Smooth muscle cell (in vitro differentiated cells): Measurements from ENCODE around the gene FCRL6. TPM values are rescaled to one million over a fixed set of nuclear protein-coding genes. Genes with fewer than 3 reads are reported as not detected.
A peak's percentile ranks its signal among the peaks of the same experiment; 100 is the strongest.

ENCODE experiments used
- DNase-seq: peaks from one replicate; lab custom pipeline; 2025; ENCODE audit not compliant: unreplicated experiment; lab: John Stamatoyannopoulos, UW
- H2AFZ ChIP-seq: fragments of 200-600 bp; sonication (generic); 2 replicates; pipeline ENCODE4 v1.6.0; 2016; ENCODE audit warnings: antibody characterized with exemption, low read depth, mild to moderate bottlenecking
- H3F3A ChIP-seq: fragments of 200-600 bp; sonication (generic); 2 replicates; pipeline ENCODE4 v1.6.0; 2017; ENCODE audit warnings: antibody characterized with exemption, low read depth
- H3K27ac ChIP-seq: fragments of 200-600 bp; sonication (generic); 2 replicates; pipeline ENCODE4 v1.5.1; 2016; ENCODE audit warnings: low read depth, mild to moderate bottlenecking
- H3K27me3 ChIP-seq: fragments of 200-600 bp; sonication (generic); 2 replicates; pipeline ENCODE4 v1.6.1; 2016; ENCODE audit warnings: low read depth, mild to moderate bottlenecking
- H3K36me3 ChIP-seq: fragments of 200-600 bp; sonication (generic); 2 replicates; pipeline ENCODE4 v1.5.1; 2016; ENCODE audit warnings: low read depth
- H3K4me1 ChIP-seq: fragments of 200-600 bp; sonication (generic); 2 replicates; pipeline ENCODE4 v1.5.1; 2016; ENCODE audit warnings: low read depth
- H3K4me2 ChIP-seq: fragments of 200-600 bp; sonication (generic); 2 replicates; pipeline ENCODE4 v1.6.0; 2016; ENCODE audit warnings: mild to moderate bottlenecking
- H3K4me3 ChIP-seq: fragments of 200-600 bp; sonication (generic); 2 replicates; pipeline ENCODE4 v1.5.1; 2016; ENCODE audit warnings: mild to moderate bottlenecking
- H3K79me2 ChIP-seq: fragments of 200-600 bp; sonication (generic); 2 replicates; pipeline ENCODE4 v1.6.0; 2016; ENCODE audit warnings: low read depth, mild to moderate bottlenecking
- H3K9ac ChIP-seq: fragments of 200-600 bp; sonication (generic); 2 replicates; pipeline ENCODE4 v1.6.0; 2016; ENCODE audit warnings: low read depth
- H3K9me3 ChIP-seq: fragments of 200-600 bp; sonication (generic); replicated peaks from 2 replicates; pipeline ENCODE4 v1.5.1; 2016; ENCODE audit warnings: low read depth
- H4K20me1 ChIP-seq: fragments of 200-600 bp; sonication (generic); 2 replicates; pipeline ENCODE4 v1.6.0; 2016; ENCODE audit warnings: low read depth
- CTCF ChIP-seq: fragments of 200-600 bp; sonication (generic); IDR thresholded peaks from 2 replicates; pipeline ENCODE4 v1.5.1; 2017; ENCODE audit warnings: borderline replicate concordance, mild to moderate bottlenecking, antibody characterized with exemption; ENCODE audit not compliant: insufficient read depth, poor library complexity, severe bottlenecking
- WGBS: methylation state at CpG from one replicate; pipeline ENCODE4 v1.1.7; 2016; ENCODE audit warnings: low lambda C conversion rate; 5-methylcytosine and 5-hydroxymethylcytosine counted together
- polyA plus RNA-seq: library from polyadenylated mRNA; unstranded; fragments of >200 nt; fragmentation: Nextera tagmentation; extraction: Ambion mirVana; gene quantifications from 2 replicates; pipeline ENCODE4 v1.2.1, GENCODE V29; 2016
- total RNA-seq: library from RNA; depleted of rRNA; stranded (reverse); fragments of >200 nt; gene quantifications from 2 replicates; pipeline ENCODE4 v1.2.3, GENCODE V29; 2014

FCRL6 gene
- total and polyA plus RNA-seq, 2 experiments from 2014 or later: not detected

- peak; percentile 89 for TF ChIP-seq CTCF
- no peaks in the 10 kb centered on the region for H3K79me2 ChIP-seq
- H3K36me3 ChIP-seq: no peaks in the 10 kb centered on the region
- H3K4me1 ChIP-seq: no peaks in the 10 kb centered on the region
- no peaks in the 10 kb centered on the region for H3K27me3 ChIP-seq
- peak within 1 kb of the TSS; percentile 62 for H3K4me3 ChIP-seq
- peak; percentile 81 for DNase-seq
- no peak within 1 kb of the TSS for H3K9ac ChIP-seq
- no peaks in the 10 kb centered on the region for H3F3A ChIP-seq
- H4K20me1 ChIP-seq: no peaks in the 10 kb centered on the region
- no peak within 1 kb of the TSS for H3K27ac ChIP-seq
- 10% methylated on average over 80 of the region's 88 CpGs for WGBS
- H3K9me3 ChIP-seq: no peaks in the 10 kb centered on the region
- H2AFZ ChIP-seq: peak within 1 kb of the TSS; percentile 80
- peak within 1 kb of the TSS; percentile 90 for H3K4me2 ChIP-seq
Measured at GRCh38 chr1:159780583-159781582, 21.3 kb upstream of the FCRL6 start, which contains the start of gene DUSP23. TSS of gene DUSP23 (plus strand) at chr1:159780962. CDS start at chr1:159781101, 139 bp downstream.

GRCh38 chr1:159781992-159782391 is 20.2 kb upstream of the FCRL6 start:
- no peaks in the 10 kb centered on the region for H3K36me3 ChIP-seq
- H4K20me1 ChIP-seq: no peaks in the 10 kb centered on the region
- TF ChIP-seq CTCF: no peak
- WGBS: 94% methylated on average over 12 of the region's 12 CpGs
- H2AFZ ChIP-seq: no peak overlapping the region
- H3K27me3 ChIP-seq: no peaks in the 10 kb centered on the region
- H3K79me2 ChIP-seq: no peaks in the 10 kb centered on the region
- no peaks in the 10 kb centered on the region for H3K4me1 ChIP-seq
- H3K4me3 ChIP-seq: no peak overlapping the region
- no peaks in the 10 kb centered on the region for H3F3A ChIP-seq
- DNase-seq: no peak
- no peak overlapping the region for H3K27ac ChIP-seq
- no peak overlapping the region for H3K9ac ChIP-seq
- H3K9me3 ChIP-seq: no peaks in the 10 kb centered on the region
- H3K4me2 ChIP-seq: peak overlapping the region; percentile 90

GRCh38 chr1:159783724-159784123 is 18.4 kb upstream of the FCRL6 start:
- H3F3A ChIP-seq: no peaks in the 10 kb centered on the region
- TF ChIP-seq CTCF: no peak
- H2AFZ ChIP-seq: no peak overlapping the region
- no peaks in the 10 kb centered on the region for H3K4me1 ChIP-seq
- no peak overlapping the region for H3K4me2 ChIP-seq
- H3K36me3 ChIP-seq: no peaks in the 10 kb centered on the region
- H4K20me1 ChIP-seq: no peaks in the 10 kb centered on the region
- H3K9me3 ChIP-seq: no peaks in the 10 kb centered on the region
- no peaks in the 10 kb centered on the region for H3K27me3 ChIP-seq
- H3K4me3 ChIP-seq: no peak overlapping the region
- no peak overlapping the region for H3K27ac ChIP-seq
- H3K9ac ChIP-seq: no peak overlapping the region
- H3K79me2 ChIP-seq: no peaks in the 10 kb centered on the region
- no peak for DNase-seq
- 44% methylated on average over 1 of the region's 1 CpG for WGBS

GRCh38 chr1:159786465-159786864 is 15.7 kb upstream of the FCRL6 start:
- Histone ChIP-seq H4K20me1 (no peaks in the 10 kb centered on the region), H3K9ac (no peak overlapping the region), H3K79me2 (no peaks in the 10 kb centered on the region), H3K4me3 (no peak overlapping the region), H3K27me3 (no peaks in the 10 kb centered on the region), H3F3A (no peaks in the 10 kb centered on the region), H3K4me2 (peak overlapping the region; percentile 16), H3K36me3 (no peaks in the 10 kb centered on the region), H2AFZ (no peak overlapping the region), H3K4me1 (no peaks in the 10 kb centered on the region), H3K27ac (peak overlapping the region; percentile 29), H3K9me3 (no peaks in the 10 kb centered on the region)
- no peak for TF ChIP-seq CTCF
- WGBS: 26% methylated on average over 3 of the region's 3 CpGs
- no peak for DNase-seq
